GM12873 (cell line): ENCODE results near the gene MBD2.
A peak's percentile ranks its signal among the peaks of the same experiment; 100 is the strongest.

Experiments
- CTCF ChIP-seq: IDR thresholded peaks from 2 replicates; pipeline ENCODE4 v1.5.1; 2012; ENCODE audit warnings: low read depth, mild to moderate bottlenecking, moderate library complexity, low read length, control low read depth; ENCODE audit not compliant: insufficient read depth; ENCODE audit errors: missing control alignments

MBD2 gene

GRCh38 chr18:54232485-54233227, 8.2 kb upstream of the MBD2 start:
- no peak for TF ChIP-seq CTCF

GRCh38 chr18:54229421-54230059, 5.1 kb upstream of the MBD2 start:
- TF ChIP-seq CTCF = no peak

GRCh38 chr18:54228364-54228763, 3.9 kb upstream of the MBD2 start:
- no peak for TF ChIP-seq CTCF

- TF ChIP-seq CTCF = no peak
These were observed 764 bp downstream of the MBD2 start for GRCh38 chr18:54223568-54224241.

DNA sequence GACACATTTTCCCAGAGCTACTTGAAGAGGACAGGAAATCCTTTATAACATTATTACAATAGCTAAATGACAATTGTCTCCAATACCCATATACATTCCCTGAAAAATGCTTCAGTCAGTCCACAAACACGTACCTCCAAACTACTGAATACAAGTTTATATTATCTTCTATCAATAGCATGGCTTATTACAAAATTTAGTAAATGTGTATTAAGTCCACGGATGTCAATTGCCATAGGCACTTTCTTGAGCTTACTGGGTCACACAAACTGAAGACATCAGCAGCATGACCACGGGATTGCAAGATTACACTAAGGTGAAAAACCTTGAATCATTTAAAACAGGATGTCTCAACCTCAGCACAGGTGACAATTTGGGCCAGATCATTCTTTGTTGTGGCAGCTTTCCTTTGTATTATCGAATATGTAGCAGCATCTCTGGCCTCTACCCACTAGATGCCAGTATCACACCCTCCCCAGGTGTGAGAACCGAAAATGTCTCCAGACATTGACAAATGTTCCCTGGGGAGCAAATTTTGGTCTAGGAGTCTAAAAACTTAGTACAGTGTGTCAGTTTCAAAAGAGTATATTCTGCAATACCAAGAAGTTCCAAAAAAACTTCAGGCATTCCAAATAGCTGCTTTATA, 1.4 kb downstream of the MBD2 start:
- peak; percentile 51 for TF ChIP-seq CTCF

DNA sequence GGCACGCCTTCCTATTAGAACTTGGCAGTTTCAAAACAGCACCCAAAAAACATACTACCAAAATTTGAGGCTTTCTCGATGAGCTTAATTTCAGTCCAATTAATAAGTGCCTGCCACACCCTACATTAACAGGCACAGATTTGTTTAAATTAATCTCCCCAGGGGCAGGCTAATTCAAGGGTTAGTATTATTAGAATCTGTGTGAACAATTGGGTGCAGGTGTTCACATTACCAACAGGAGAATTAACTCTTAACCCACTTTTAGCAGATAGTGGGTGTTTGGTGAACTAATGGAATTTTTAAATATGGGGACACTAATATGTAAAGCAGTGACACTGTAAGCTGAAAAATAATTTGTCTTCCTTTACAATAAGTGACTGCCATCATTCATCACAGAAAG, 4.1 kb downstream of the MBD2 start:
- TF ChIP-seq CTCF = no peak

DNA sequence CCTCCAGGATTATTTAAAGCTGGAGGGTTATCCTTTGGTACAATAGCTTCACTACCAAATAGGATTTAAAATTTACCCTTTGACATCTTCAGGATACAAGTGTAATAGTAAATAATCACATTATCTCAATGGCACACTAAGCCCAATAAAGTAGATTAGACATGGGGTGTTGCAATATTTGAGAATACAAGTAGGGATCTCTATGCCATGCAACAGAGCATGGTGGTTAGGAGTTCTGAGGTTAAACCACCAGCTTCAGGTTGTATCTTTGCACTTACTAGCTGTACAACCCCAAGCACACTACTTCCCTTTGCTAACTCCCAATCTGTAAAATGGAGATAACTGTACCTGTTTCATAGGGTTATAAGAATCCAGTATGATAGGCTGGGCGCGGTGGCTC, 6.2 kb downstream of the MBD2 start:
- no peak for TF ChIP-seq CTCF
